GM23248 (cell line): ENCODE measurements around the gene RNF31.

Experiments
- EZH2 ChIP-seq: fragments of 200-600 bp; sonication (generic); IDR thresholded peaks from 2 replicates; pipeline ENCODE4 v1.6.1; 2018; ENCODE audit warnings: antibody characterized with exemption, mild to moderate bottlenecking; ENCODE audit not compliant: insufficient read depth, poor library complexity, severe bottlenecking
- EZH2phosphoT487 ChIP-seq: fragments of 200-600 bp; sonication (generic); IDR thresholded peaks from 2 replicates; pipeline ENCODE4 v1.6.1; 2018; ENCODE audit warnings: antibody characterized with exemption, moderate library complexity, mild to moderate bottlenecking, low read depth; ENCODE audit not compliant: insufficient read depth

GRCh38 chr14:24165785-24166184 lies 18.5 kb downstream of the RNF31 start:
- TF ChIP-seq EZH2 (no peak), EZH2phosphoT487 (no peak)
